RCC 7860 (cell line): ENCODE results near the gene PPHLN1.
"Not testable (repeated sequence)": the region's sequence is repeated elsewhere in the genome, so short reads cannot be mapped to it uniquely, and the experiment has no call there.

Experiments
- DNase-seq: peaks from one replicate; pipeline ENCODE4 v3.0.0-alpha.2; 2015; ENCODE audit warnings: low spot score
- FAIRE-seq: peaks from 2 replicates; lab custom pipeline; 2012; peaks lifted over from hg19 to GRCh38; lab: Jason Lieb, UNC

Gene PPHLN1

DNA sequence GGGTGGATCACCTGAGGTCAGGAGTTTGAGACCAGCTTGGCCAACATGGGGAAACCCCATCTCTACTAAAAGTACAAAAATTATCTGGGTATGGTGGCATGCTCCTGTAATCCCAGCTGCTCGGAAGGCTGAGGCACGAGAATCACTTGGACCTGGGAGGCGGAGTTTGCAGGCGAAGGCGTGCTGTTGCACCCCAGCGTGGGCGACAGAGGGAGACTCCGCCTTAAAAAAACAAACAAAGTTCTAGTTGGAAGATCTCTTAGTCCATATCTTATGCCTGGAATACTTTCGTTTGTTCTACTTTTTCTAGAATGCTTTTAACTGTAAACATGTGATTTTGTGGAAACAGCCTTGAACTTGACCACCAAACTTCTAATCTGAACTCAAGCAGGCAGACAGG is 38.7 kb downstream of the PPHLN1 start:
- FAIRE-seq: no peak

DNA sequence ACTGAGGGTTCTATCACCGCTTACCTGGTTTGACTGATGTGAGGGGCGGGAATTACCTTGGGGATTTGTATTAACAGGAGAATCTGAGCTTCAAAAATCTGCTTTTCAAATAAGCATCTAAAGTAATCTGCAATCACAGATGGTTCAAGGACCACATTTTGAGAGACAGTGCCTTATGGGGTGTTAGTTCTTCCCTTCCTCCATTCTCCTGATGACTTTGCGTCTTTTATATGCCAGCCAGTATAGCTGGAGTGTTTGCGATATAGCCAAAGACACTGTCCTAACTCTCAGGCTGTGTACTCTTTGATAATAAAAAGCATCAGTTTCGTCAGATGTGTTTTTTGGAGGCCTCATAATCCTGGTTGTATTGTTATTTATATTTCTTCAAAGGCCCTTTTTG is 39.5 kb downstream of the PPHLN1 start:
- FAIRE-seq: no peak
- no peak for DNase-seq

More for the DNA sequence above, 38.7 kb downstream of the PPHLN1 start:
- DNase-seq: no peak

DNA sequence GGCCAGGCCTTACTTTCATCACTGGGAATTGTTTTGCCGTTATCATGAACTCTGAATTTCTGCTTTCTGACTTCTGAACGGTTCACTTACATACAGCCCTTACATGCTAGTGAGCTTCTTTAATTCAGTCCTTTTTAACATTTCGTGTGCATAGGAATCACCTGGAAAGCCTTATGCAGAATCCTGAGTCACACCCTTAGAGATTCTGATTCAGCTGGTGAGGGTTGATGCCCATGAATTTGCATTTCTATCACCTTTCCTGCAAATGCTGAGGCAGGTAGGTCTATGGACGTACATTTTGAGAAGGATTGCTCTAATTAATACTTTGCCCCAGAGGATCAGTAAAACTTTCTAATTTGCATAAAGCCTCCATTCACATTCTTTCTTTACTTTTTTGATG is 44.0 kb downstream of the PPHLN1 start:
- no peak for FAIRE-seq

DNA sequence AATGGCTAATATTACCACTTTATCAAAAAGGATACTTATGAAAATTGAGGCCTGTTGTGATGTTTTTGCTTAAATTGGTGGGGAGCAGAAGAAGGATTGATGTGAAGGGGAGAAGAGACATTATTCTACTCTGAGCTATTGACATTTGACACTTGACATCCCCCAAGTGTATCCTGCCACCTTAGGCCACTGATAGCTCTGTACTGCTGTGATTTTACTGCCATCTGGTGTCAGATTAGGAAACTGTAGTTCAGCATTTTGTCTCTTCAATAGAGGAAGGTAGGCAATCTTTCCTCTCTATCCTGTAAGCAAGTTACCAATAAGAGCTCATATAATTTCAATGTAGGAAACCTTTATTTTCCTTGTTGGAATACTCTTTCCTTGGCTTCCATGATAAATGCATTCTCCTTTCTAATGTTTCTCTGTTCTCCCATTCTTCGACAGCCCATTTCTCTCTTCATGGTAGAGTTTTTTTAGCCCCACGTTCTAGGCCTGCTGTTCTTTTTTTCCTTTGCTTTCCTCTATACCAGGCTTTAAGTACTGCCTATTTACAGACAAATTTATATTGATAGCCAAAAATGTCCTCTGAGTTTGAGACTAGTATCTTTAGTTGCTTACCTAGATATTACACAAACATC is 46.3 kb downstream of the PPHLN1 start:
- FAIRE-seq (peak; percentile 42), DNase-seq (peak; percentile 35)

More for the DNA sequence above, 44.0 kb downstream of the PPHLN1 start:
- no peak for DNase-seq

DNA sequence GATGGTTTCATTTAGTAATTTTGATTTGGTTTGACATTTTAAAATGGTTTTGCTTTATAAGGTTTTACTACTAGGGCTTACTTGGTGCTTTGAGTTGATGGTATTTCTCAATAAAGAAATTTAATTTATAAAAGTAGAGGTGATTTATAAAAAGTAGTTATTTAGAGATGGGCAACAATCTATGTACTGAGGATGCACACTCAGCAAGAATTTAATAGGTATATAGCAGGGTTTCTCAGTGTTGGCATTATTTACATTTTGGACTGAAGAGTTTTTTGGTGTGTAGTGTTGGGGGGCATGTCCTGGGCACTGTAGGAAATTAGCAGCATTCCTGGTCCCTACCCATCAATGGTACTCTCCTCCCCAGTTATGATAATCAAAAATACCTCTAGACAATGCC is 47.7 kb downstream of the PPHLN1 start:
- DNase-seq (no peak), FAIRE-seq (no peak)

DNA sequence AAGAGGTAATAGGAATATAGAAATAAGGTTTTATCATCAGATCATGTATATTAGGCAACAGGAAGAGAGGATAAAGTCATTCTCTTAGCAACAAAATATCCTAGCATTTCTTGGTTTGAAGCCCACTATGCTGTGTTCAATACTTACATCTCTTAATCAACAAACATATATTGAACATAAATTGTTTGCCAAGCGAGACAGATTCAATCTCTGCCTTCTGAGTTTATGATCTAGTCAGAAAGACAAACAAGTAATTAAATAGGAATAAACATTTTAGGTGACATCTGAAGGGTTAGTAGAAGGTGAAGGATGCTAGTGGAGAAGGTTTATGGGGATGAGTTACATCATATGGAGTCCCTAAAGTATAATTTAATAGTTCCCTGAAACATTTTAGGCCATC is 54.8 kb downstream of the PPHLN1 start:
- FAIRE-seq: no peak
- no peak for DNase-seq

DNA sequence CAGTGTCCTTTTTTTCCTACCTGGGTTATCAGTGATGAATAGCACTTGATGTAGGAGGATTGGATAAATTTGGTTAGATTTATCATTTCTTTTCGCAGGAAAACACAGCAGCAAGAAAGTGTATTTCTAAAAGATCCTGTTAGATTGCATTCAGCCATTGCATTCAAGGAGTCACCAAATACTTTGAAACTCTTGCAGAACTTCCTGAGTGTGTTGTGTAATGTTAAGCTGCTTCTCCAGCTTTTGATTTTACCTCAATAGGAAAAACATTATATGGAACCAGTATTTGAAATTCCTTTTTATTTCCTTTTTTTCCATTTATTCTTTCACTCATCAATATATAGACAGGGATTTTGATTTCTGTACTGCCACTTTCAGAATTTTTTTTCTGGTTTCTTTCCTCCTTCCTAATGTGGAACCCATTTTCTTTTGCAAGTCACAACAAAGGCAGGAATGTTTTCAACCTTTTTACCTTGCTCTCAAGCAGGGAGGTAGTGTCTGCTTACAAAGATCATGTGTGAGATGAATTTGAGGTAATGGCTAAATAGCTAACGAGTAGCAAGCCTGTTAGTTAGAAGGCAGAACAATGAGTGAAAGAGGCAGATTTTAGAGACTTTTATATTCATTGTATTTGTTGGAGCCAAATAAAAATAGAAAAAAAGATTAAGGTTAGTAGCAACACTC is 56.2 kb downstream of the PPHLN1 start:
- DNase-seq (no peak), FAIRE-seq (no peak)

DNA sequence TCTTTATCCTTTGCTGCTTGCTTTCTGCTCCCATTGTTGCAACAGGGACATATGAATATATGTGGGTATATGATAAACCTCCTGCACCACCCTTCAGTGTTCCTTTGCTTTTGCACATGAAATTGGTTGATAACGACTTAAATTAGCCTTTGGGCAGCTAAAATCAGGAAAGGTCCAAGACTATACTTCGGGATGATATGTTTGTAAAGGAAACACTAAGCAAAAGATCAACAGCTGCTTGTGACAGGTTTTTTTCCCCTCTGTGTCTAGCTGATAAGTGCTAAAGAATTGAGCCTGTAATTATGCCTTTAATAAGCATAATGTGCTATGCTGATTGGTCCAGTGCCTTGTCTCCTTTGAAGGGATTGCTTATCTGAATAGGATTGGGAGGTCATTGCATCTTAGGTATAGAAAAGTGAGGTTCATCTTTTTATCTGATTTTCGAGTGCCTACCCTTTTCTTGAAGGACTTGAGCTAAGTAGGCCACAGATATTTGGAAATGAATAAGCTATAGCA is 59.4 kb downstream of the PPHLN1 start:
- no peak for DNase-seq
- no peak for FAIRE-seq

DNA sequence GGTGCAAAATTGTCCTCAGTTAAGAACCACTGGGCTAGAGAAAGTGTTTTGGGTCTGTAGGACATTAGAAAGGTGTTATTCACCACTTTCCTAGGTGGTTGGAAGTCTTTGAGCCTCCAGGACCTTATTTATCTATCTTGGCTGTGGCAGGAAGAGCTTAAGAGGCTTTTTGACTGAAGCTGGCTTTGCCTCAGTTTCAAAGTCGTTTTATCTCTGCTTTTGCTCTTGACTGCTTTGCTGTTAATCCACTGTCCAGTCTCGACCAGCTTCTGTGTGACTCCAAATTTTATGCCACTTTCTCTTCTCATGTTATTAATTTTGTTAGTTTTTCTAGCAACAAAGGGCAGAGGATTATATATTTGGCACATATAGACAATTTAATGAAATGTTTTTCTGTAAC is 60.3 kb downstream of the PPHLN1 start:
- DNase-seq (no peak), FAIRE-seq (no peak)

DNA sequence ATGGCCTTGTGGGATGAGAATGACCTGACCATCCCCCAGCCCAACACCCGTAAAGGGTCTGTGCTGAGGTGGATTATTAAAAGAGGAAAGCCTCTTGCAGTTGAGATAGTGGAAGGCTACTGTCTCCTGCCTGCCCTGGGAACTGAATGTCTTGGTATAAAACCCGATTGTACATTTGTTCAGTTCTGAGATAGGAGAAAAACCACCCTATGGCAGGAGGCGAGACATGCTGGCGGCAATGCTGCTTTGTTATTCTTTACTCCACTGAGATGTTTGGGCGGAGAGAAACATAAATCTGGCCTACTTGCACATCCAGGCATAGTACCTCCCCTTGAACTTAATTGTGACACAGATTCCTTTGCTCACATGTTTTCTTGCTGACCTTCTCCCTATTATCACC is 62.1 kb downstream of the PPHLN1 start:
- not testable (repeated sequence) for DNase-seq

DNA sequence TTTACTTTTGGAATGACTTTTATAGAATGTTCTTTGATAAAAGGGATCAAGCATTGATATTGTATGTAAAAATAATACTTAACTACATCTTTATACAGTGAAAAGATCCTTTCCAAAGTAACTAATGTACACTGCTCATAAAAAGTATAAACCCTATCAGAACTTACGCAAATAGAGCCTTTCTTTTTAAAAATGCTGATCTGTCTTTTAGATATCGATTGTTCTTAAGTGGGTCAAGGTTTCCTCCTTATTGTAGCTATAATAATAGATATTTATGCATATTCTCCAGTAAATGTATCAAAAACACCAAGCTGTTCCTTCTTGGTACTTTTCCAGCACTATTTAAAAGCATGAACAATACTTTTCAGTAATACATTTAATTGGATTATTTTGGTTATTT is 68.5 kb downstream of the PPHLN1 start:
- DNase-seq (no peak), FAIRE-seq (no peak)

More for the DNA sequence above, 62.1 kb downstream of the PPHLN1 start:
- not testable (repeated sequence) for FAIRE-seq

DNA sequence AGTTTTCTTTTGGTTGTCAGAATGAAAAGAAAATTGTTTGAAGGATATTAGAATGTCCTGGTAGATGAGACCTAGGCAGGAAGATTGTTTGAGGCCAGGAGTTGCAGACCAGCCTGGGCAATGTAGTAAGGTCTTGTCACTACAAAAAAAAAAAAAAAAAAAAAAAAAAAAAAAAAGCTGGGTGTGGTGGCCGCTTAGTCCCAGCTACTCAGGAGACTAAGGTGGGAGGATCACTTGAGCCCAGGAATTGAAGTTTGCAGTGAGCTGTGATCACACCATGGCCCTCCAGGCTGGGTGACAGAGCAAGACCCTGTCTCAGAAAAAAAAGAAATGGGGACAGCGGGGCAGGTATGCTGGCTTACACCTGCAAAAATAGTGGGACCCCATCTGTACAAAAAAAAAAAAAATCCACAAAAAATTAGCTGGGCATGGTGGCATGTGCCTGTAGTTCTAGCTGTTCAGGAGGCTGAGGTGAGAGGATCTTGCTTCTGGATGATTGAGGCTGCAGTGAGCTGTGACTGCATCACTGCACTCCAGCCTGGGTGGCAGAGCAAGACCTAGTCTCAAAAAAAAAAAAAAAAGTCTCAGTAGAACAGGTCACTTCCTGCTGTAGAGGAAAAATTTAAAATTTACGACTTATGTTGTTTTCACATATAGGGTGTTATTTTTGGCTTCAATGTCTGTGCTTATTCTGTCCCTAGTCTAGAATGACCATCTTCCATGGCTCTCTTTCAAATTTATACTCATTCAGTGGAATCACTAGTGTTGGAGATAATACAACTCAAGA is 70.7 kb downstream of the PPHLN1 start:
- no peak for FAIRE-seq
- no peak for DNase-seq

DNA sequence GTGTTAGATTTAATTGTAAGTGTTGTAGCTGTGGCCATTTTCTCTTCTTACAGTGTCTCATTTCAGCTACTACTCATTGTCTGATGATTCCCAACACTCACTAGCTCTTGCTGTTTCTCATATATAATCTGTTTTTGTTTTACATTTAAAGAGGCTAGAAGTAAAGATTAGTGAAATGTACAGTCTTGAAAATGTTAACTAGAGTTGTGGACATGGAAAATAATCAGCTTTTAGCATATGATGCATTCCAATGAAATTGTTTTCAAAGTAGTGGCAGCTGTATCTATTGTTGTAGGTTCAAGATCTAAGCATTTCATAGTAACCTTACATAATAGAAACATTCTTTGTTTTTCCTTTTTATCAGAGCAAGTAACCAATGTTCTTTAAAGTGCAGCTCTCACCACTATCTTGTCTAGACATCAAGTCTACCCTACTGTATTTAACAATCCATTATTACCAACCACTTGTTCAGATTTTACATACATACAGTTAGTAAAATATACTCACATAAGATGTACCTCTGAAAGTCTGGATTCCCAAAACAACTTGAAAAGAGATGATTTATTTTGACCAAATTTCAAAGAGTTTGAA is 76.9 kb downstream of the PPHLN1 start:
- DNase-seq: no peak
- FAIRE-seq: no peak

DNA sequence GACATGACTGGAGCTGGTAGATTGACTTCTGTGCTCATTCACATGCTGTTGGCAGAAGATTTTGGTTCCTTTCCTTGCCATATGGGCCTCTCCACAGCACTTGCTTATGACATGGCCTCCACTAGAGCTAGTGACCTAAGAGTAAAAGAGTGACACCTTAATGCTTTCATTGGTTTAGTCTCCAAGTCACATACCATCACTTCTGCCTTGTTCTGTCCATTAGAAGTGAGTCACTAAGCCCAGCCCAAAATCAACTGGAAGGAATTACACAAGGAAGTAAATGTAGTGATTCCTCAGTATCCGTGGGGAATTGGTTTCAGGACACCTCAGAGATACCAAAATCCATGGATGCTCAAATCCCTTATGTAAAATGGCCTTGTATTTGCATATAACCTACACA is 81.3 kb downstream of the PPHLN1 start:
- DNase-seq: no peak

DNA sequence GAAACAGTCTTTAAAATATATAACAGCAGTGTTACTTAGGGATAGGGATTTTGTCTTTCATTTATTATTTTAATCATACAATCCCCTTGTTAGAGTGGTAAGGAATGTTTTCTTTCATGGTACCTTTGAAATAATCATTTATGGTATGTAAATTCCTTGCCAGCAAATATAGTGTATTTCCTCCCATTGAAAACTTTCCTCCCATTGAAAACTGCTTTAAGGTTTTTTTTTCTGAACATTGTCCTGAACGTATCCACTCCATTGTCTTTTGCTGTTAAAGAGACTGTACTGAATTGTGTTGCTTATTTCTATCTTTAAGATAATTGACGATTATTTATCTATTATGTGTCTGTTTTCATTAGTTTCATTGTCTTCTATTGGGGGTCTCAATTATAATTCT is 83.5 kb downstream of the PPHLN1 start:
- DNase-seq: no peak

More for the DNA sequence above, 81.3 kb downstream of the PPHLN1 start:
- FAIRE-seq: no peak

DNA sequence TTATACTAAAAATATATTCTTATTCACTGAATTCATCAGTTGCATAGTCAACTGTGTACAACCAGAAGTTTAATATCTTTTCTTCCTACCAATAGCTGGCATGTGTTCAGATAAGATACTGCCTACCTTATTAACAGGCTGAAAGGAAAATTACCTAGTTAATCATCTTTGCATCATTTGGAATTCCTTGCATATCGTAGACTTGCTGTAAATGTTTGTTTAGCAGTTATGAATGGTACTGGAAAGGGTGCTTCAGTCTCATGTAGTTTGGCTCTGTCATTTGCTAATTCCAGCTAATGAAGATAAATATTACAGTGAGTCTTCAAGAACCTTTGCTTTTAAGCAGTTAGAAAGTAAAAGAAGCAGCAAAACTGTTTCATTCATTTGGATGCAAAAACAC is 84.4 kb downstream of the PPHLN1 start:
- DNase-seq: no peak
- FAIRE-seq: no peak

More for the DNA sequence above, 83.5 kb downstream of the PPHLN1 start:
- FAIRE-seq: no peak

DNA sequence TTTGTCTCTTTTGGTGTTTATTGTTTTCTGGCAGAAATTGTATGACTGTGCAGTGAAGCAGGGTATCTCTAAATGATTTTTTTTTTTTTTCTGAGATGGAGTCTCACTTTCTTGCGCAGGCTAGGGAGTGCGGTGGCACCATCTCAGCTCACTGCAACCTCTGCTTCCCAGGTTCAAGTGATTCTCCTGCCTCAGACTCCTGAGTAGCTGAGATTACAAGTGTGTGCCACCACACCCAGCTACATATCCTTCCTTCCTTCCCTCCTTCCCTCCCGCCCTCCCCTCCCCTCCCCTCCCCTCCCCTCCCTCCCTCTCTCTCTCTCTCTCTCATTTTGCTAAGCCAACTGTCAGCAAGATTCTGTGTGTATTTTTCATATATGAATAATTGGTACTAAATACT is 94.4 kb downstream of the PPHLN1 start:
- FAIRE-seq (no peak), DNase-seq (no peak)

DNA sequence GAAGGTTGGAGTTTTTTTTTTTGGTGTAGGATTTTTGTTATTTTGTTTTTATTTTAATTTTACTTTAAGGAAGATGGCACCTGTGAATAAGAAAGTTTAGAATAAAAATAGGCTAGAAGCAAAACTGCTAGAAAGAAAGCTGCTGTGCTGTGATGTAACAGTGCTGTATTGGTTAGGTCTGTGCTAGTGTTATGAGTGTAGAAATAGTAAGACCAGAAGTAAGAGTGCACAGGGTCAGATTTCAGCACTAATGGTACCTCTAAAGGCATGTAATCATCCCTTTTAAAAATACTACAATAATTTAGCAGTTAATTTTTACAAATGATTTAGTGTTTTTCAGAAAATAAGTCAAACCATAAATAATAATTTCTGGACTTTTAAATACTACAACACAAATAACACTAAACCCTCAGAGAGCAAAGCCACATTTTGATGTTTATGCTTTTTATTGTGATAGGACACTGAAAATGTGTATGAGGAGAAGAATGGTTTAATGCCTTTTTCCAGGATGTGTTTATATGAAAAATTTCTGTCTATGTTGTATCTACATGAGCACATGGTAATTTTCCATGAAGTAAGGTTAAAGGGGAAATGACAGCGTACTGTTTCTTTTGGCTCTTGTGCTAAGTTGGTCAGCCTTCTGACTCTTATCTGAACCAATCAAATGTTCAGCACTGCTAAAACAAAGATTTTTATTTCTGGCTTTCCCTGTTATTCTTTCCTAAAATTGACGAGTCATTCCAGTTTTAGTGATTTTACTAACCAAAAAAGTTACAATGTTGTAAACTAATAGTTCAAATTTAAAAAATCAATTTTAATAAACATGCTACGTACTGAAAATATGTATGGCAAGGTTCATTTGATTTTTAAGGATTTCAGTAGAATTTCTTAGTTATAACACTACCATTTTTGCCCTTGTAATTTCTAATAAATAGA is 96.1 kb downstream of the PPHLN1 start:
- FAIRE-seq (no peak), DNase-seq (no peak)

DNA sequence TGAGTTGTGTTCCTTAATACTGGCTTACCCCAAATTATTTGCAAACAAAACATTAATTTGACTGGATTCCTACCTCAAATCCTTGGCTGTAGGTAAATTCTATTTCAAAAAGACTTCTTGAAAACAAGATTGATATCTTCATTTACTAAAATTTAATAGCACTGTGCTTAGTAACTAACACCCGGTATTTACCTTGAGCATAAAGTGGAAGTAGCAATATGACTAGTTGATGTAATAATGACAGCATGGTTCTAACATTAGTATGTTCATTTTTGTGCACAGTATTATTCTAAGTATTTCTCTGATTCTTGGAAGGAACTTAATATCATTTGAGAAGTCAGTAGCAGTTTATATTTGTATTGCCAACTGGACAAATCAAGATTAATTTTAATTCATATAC is 96.8 kb downstream of the PPHLN1 start:
- no peak for DNase-seq
- no peak for FAIRE-seq

DNA sequence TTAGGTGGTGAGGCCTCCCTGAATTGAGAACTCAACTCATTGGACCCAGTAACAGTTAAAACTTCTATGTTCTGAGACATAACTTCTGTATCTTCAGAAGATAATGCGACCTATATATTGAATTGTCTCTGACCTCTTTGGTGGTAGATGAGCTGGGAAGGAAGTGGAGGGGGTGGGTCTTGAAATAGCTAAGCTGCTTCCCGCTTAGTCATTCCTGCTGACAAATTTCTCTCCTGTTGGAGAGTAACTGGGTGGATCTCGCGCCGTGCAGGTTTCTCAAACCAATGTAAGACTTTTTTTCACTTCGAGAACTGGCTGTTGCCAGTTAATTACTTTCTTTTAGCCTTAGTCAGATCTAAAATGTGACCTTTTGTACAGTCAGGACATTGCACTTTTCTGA is 100.8 kb downstream of the PPHLN1 start:
- peak; percentile 46 for DNase-seq
- peak; percentile 59 for FAIRE-seq
